ENCODE results near the gene SYNGR4.

- TF ChIP-seq E2F4 (CRISPR knock-in tag; IDR thresholded peaks at IDR 0.05; ENCODE audit: borderline replicate concordance, low read depth) (no peak), CTCF (IDR thresholded peaks at IDR 0.05) (no peak), MAX (CRISPR knock-in tag; IDR thresholded peaks at IDR 0.05) (no peak), TEAD4 (CRISPR knock-in tag; IDR thresholded peaks at IDR 0.05) (no peak), NR2C2 (CRISPR knock-in tag; IDR thresholded peaks at IDR 0.05) (no peak), STAT6 (CRISPR knock-in tag; conservative IDR thresholded peaks at IDR 0.05; ENCODE audit: low read depth) (no peak), NFYB (CRISPR knock-in tag; conservative IDR thresholded peaks at IDR 0.05; ENCODE audit: low read depth) (no peak), ZNF138 (CRISPR knock-in tag; conservative IDR thresholded peaks at IDR 0.05) (no peak), CREB1 (CRISPR knock-in tag; IDR thresholded peaks at IDR 0.05) (no peak), E2F1 (CRISPR knock-in tag; IDR thresholded peaks at IDR 0.05) (no peak), CBFB (CRISPR knock-in tag; IDR thresholded peaks at IDR 0.05; ENCODE audit: low read depth) (no peak), USF2 (CRISPR knock-in tag; IDR thresholded peaks at IDR 0.05) (no peak)
Observed at GRCh38 chr19:48394331-48395169, 30.4 kb downstream of the SYNGR4 start.

Data from WTC11 (cell line).